ENCODE measurements around the gene CHRNB1. TPM values are rescaled to one million over a fixed set of nuclear protein-coding genes. Genes with fewer than 3 reads are reported as not detected.

CHRNB1 gene, protein sequence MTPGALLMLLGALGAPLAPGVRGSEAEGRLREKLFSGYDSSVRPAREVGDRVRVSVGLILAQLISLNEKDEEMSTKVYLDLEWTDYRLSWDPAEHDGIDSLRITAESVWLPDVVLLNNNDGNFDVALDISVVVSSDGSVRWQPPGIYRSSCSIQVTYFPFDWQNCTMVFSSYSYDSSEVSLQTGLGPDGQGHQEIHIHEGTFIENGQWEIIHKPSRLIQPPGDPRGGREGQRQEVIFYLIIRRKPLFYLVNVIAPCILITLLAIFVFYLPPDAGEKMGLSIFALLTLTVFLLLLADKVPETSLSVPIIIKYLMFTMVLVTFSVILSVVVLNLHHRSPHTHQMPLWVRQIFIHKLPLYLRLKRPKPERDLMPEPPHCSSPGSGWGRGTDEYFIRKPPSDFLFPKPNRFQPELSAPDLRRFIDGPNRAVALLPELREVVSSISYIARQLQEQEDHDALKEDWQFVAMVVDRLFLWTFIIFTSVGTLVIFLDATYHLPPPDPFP
- 12.8 and 13.9 TPM in 2 replicates for polyA plus RNA-seq (2013)

DNA sequence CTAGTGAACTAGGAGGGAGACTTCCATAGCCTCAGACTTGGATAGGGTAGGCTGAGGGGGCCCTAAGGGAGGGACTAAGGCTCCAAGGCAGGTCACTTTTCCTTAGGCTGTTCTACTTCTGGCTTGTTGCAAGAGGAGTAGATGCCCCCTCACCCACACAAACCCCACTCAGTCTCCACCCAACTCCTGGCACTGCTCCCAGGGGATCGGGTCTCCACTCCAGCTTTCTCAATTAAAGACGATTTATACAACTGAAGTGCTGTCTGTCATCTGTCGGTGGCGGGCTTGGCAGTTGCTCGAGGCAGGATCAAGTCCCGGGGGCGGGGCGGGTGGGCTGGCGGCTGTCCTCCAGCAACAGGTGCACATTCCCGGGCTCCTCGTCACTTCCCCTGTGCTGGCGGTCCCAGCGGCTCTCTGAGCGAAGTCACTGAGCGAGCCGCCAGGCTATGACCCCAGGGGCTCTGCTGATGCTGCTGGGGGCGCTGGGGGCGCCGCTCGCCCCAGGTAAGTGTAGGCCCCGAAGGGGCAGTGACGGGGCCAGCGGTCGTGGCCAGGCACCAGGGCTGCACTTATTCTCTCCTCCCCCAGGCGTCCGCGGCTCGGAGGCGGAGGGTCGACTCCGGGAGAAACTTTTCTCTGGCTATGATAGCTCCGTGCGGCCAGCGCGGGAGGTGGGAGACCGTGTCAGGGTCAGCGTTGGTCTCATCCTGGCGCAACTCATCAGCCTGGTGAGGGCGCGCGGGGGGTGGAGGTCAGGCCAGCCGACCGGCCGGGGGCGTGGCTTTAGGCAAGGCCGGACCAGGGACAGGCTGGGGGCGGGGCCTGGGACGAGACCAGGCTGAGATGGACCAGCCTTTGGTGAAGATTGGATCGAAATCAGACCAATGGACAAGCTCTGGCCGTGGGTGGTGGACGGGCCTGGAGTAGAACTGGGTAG is at the start of gene CHRNB1:
Gene CHRNB1, plus strand, starts transcription at position 380 of the 937 bp plus-strand sequence. Its CDS starts 67 bp downstream, at position 447.
- H3K23ac ChIP-seq (ENCODE audit: low read length) = no peak within 1 kb of the TSS
- no peak within 1 kb of the TSS for H3K18ac ChIP-seq (ENCODE audit: low read length)
- peak within 1 kb of the TSS; percentile 57 for H2AFZ ChIP-seq (ENCODE audit: insufficient read depth, low read length, poor library complexity)
- peak within 1 kb of the TSS; percentile 60 for H3K4me3 ChIP-seq (ENCODE audit: low read depth, low read length)
- H3K14ac ChIP-seq (ENCODE audit: low read length) = peak within 1 kb of the TSS; percentile 16
- peak within 1 kb of the TSS; percentile 62 for H3K27ac ChIP-seq (ENCODE audit: low read depth, low read length)
- H3K9ac ChIP-seq (ENCODE audit: low read length) = no peak within 1 kb of the TSS
- peak; percentile 85 for DNase-seq
- H3K79me2 ChIP-seq (ENCODE audit: control insufficient read depth, insufficient read depth, low read length, poor library complexity) = peaks cover 2% of the 10 kb centered on the region
- H3K9me3 ChIP-seq (ENCODE audit: insufficient read depth, low read depth, low read length) = peaks cover 2% of the 10 kb centered on the region
- no peak within 1 kb of the TSS for H2BK12ac ChIP-seq (ENCODE audit: low read length)
- no CpG with 5 or more reads among the region's 51 CpGs for WGBS (ENCODE audit: extremely low coverage, insufficient coverage, insufficient read length)
- no peak within 1 kb of the TSS for H2BK5ac ChIP-seq (ENCODE audit: low read depth, low read length, poor library complexity)
- peak within 1 kb of the TSS; percentile 52 for H4K91ac ChIP-seq (ENCODE audit: low read depth, low read length)
- peaks cover under 1% of the 10 kb centered on the region for H3K27me3 ChIP-seq (ENCODE audit: insufficient read depth, low read length)
- no peak within 1 kb of the TSS for H2AK5ac ChIP-seq (ENCODE audit: low read length)
- H3K4me2 ChIP-seq (ENCODE audit: low read length) = peak within 1 kb of the TSS; percentile 63
- peaks cover 9% of the 10 kb centered on the region for H3K79me1 ChIP-seq (ENCODE audit: low read length)
- H2BK120ac ChIP-seq (ENCODE audit: insufficient read depth, low read length, poor library complexity) = peak within 1 kb of the TSS; percentile 40
- peak within 1 kb of the TSS; percentile 23 for H4K12ac ChIP-seq (ENCODE audit: low read depth, low read length)
- no peak within 1 kb of the TSS for H3K4ac ChIP-seq (ENCODE audit: low read depth, low read length)
- H4K8ac ChIP-seq (ENCODE audit: low read depth, low read length) = peak within 1 kb of the TSS; percentile 67
- H3K36me3 ChIP-seq (ENCODE audit: control insufficient read depth in 1 of 2, insufficient read depth in 2 of 2, low read length in 2 of 2) = no peaks in the 10 kb centered on the region
- peaks cover 8 to 15% of the 10 kb centered on the region in 2 experiments for H3K4me1 ChIP-seq (ENCODE audit: control insufficient read depth in 1 of 2, insufficient read depth in 2 of 2, low read length in 2 of 2)

DNA sequence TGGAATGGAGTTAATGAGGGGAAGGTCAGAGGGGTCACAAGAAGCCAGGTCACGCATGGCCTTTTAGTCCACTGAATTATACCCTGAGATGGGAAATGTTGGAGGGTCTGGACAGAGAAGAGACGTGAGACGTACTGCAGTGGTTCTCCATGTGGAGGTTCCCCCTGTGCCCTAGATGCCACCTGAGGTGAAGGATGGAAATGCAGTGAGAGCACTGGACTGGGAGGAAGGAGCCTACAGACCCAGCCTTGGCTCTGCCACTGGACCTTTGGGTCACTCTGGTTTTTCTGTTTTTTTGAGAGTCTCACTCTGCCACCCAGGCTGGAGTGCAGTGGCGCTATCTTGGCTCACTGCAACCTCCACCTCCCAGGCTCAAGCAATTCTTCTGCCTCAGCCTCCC is 48.7 kb upstream of the CHRNB1 start:
- Histone ChIP-seq H3K4me2 (ENCODE audit: low read length) (no peak overlapping the region), H2BK12ac (ENCODE audit: low read length) (no peak overlapping the region), H4K8ac (ENCODE audit: low read depth, low read length) (no peak overlapping the region), H3K79me1 (ENCODE audit: low read length) (peaks cover 17% of the 10 kb centered on the region), H3K4ac (ENCODE audit: low read depth, low read length) (no peak overlapping the region), H2AFZ (ENCODE audit: insufficient read depth, low read length, poor library complexity) (no peak overlapping the region), H3K9ac (ENCODE audit: low read length) (no peak overlapping the region), H3K14ac (ENCODE audit: low read length) (no peak overlapping the region), H2BK5ac (ENCODE audit: low read depth, low read length, poor library complexity) (no peak overlapping the region), H2BK120ac (ENCODE audit: insufficient read depth, low read length, poor library complexity) (no peak overlapping the region), H3K36me3 (ENCODE audit: control insufficient read depth in 1 of 2, insufficient read depth in 2 of 2, low read length in 2 of 2) (peaks cover 10 to 13% of the 10 kb centered on the region in 2 experiments), H3K27me3 (ENCODE audit: insufficient read depth, low read length) (no peaks in the 10 kb centered on the region), H3K9me3 (ENCODE audit: insufficient read depth, low read depth, low read length) (no peaks in the 10 kb centered on the region), H3K23ac (ENCODE audit: low read length) (no peak overlapping the region), H3K18ac (ENCODE audit: low read length) (no peak overlapping the region), H3K4me1 (ENCODE audit: control insufficient read depth in 1 of 2, insufficient read depth in 2 of 2, low read length in 2 of 2) (peaks cover 14 to 18% of the 10 kb centered on the region in 2 experiments), H3K27ac (ENCODE audit: low read depth, low read length) (no peak overlapping the region), H3K79me2 (ENCODE audit: control insufficient read depth, insufficient read depth, low read length, poor library complexity) (peaks cover 12% of the 10 kb centered on the region), H2AK5ac (ENCODE audit: low read length) (peak overlapping the region; percentile 46), H3K4me3 (ENCODE audit: low read depth, low read length) (peak overlapping the region; percentile 7), H4K91ac (ENCODE audit: low read depth, low read length) (no peak overlapping the region), H4K12ac (ENCODE audit: low read depth, low read length) (no peak overlapping the region)
- WGBS (ENCODE audit: extremely low coverage, insufficient coverage, insufficient read length) = no CpG with 5 or more reads among the region's 4 CpGs
- no peak for DNase-seq

GRCh38 chr17:7398612-7399011 is 46.2 kb upstream of the CHRNB1 start:
- Histone ChIP-seq H3K4me3 (ENCODE audit: low read depth, low read length) (no peak overlapping the region), H3K79me2 (ENCODE audit: control insufficient read depth, insufficient read depth, low read length, poor library complexity) (peaks cover 9% of the 10 kb centered on the region), H2AK5ac (ENCODE audit: low read length) (no peak overlapping the region), H3K14ac (ENCODE audit: low read length) (no peak overlapping the region), H2BK120ac (ENCODE audit: insufficient read depth, low read length, poor library complexity) (no peak overlapping the region), H3K4me2 (ENCODE audit: low read length) (no peak overlapping the region), H3K79me1 (ENCODE audit: low read length) (peaks cover 19% of the 10 kb centered on the region), H3K27me3 (ENCODE audit: insufficient read depth, low read length) (no peaks in the 10 kb centered on the region), H3K9me3 (ENCODE audit: insufficient read depth, low read depth, low read length) (no peaks in the 10 kb centered on the region), H4K12ac (ENCODE audit: low read depth, low read length) (no peak overlapping the region), H3K18ac (ENCODE audit: low read length) (no peak overlapping the region), H3K23ac (ENCODE audit: low read length) (no peak overlapping the region), H3K36me3 (ENCODE audit: control insufficient read depth in 1 of 2, insufficient read depth in 2 of 2, low read length in 2 of 2) (no peaks in the 10 kb centered on the region), H3K4ac (ENCODE audit: low read depth, low read length) (no peak overlapping the region), H3K9ac (ENCODE audit: low read length) (no peak overlapping the region), H4K8ac (ENCODE audit: low read depth, low read length) (no peak overlapping the region), H2AFZ (ENCODE audit: insufficient read depth, low read length, poor library complexity) (no peak overlapping the region), H3K27ac (ENCODE audit: low read depth, low read length) (no peak overlapping the region), H2BK12ac (ENCODE audit: low read length) (no peak overlapping the region), H3K4me1 (ENCODE audit: control insufficient read depth in 1 of 2, insufficient read depth in 2 of 2, low read length in 2 of 2) (peaks cover 13 to 17% of the 10 kb centered on the region in 2 experiments), H4K91ac (ENCODE audit: low read depth, low read length) (no peak overlapping the region), H2BK5ac (ENCODE audit: low read depth, low read length, poor library complexity) (no peak overlapping the region)
- no CpG with 5 or more reads among the region's 2 CpGs for WGBS (ENCODE audit: extremely low coverage, insufficient coverage, insufficient read length)
- no peak for DNase-seq

DNA sequence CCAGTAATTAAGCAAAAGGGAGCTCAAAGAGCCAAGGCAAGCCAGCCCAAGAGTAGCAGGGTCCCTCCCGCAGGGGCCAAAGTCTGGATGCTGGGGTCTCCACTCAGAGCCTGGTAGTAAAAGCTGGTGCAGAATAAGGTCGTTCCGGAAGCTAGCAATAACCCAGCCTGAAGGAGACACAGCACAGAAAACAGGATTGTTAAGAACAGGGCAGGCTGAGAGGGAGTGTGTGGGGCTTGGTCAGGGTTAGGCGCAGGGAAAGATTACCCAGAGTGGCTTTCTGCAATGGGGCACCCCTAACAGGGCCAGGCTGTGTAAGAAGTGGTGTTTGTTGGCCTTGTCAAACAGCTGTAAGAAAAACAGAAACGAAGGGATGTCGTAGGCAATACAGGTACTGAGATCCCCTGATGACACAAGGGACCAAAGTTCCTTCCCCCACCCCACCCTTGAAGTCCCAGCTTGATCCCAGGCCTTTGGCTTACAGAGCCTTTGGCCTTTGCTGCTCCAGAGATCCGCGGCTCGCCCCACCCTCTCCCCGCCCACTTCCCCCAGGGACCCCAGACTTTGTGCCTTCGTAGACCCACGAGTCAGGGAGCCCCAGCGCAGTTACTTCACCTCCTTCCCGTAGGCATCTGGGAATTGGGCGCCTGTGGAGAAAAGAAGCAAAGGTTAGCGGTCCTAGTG is 41.7 kb upstream of the CHRNB1 start:
- H4K8ac ChIP-seq (ENCODE audit: low read depth, low read length) = peak overlapping the region; percentile 74
- peak overlapping the region; percentile 95 for H3K27ac ChIP-seq (ENCODE audit: low read depth, low read length)
- H3K79me2 ChIP-seq (ENCODE audit: control insufficient read depth, insufficient read depth, low read length, poor library complexity) = peaks cover 3% of the 10 kb centered on the region
- H3K9me3 ChIP-seq (ENCODE audit: insufficient read depth, low read depth, low read length) = no peaks in the 10 kb centered on the region
- peak overlapping the region; percentile 92 for H3K18ac ChIP-seq (ENCODE audit: low read length)
- H3K4me3 ChIP-seq (ENCODE audit: low read depth, low read length) = peak overlapping the region; percentile 68
- peak overlapping the region; percentile 34 for H3K23ac ChIP-seq (ENCODE audit: low read length)
- H3K36me3 ChIP-seq (ENCODE audit: control insufficient read depth in 1 of 2, insufficient read depth in 2 of 2, low read length in 2 of 2) = no peaks in the 10 kb centered on the region
- peak overlapping the region; percentile 94 for H2BK12ac ChIP-seq (ENCODE audit: low read length)
- DNase-seq = no peak
- peak overlapping the region; percentile 75 for H4K91ac ChIP-seq (ENCODE audit: low read depth, low read length)
- peak overlapping the region; percentile 64 for H2BK5ac ChIP-seq (ENCODE audit: low read depth, low read length, poor library complexity)
- no CpG with 5 or more reads among the region's 16 CpGs for WGBS (ENCODE audit: extremely low coverage, insufficient coverage, insufficient read length)
- H3K4me2 ChIP-seq (ENCODE audit: low read length) = peak overlapping the region; percentile 85
- peak overlapping the region; percentile 81 for H4K12ac ChIP-seq (ENCODE audit: low read depth, low read length)
- H3K4me1 ChIP-seq (ENCODE audit: control insufficient read depth in 1 of 2, insufficient read depth in 2 of 2, low read length in 2 of 2) = peaks cover 8 to 14% of the 10 kb centered on the region in 2 experiments
- peak overlapping the region; percentile 87 for H3K14ac ChIP-seq (ENCODE audit: low read length)
- peak overlapping the region; percentile 3 for H2AK5ac ChIP-seq (ENCODE audit: low read length)
- peaks cover 15% of the 10 kb centered on the region for H3K79me1 ChIP-seq (ENCODE audit: low read length)
- H2AFZ ChIP-seq (ENCODE audit: insufficient read depth, low read length, poor library complexity) = peak overlapping the region; percentile 39
- H3K4ac ChIP-seq (ENCODE audit: low read depth, low read length) = peak overlapping the region; percentile 78
- H2BK120ac ChIP-seq (ENCODE audit: insufficient read depth, low read length, poor library complexity) = peak overlapping the region; percentile 46
- no peaks in the 10 kb centered on the region for H3K27me3 ChIP-seq (ENCODE audit: insufficient read depth, low read length)
- peak overlapping the region; percentile 54 for H3K9ac ChIP-seq (ENCODE audit: low read length)

All from trophoblast cell (in vitro differentiated cells and primary cell).